Activated naive CD8-positive, alpha-beta T cell (primary cell): ENCODE measurements around the gene TBXAS1.

Source experiments
- H3K27ac Mint-ChIP-seq: one replicate; pipeline ENCODE4 v1.8.0; 2021; ENCODE audit warnings: mixed read lengths
- H3K27me3 Mint-ChIP-seq: one replicate; pipeline ENCODE4 v1.8.0; 2021; ENCODE audit warnings: mixed read lengths
- H3K36me3 Mint-ChIP-seq: one replicate; pipeline ENCODE4 v1.8.0; 2021; ENCODE audit warnings: mixed read lengths
- H3K4me1 Mint-ChIP-seq: one replicate; pipeline ENCODE4 v1.8.0; 2021; ENCODE audit warnings: low read depth, mixed read lengths
- H3K4me3 Mint-ChIP-seq: one replicate; pipeline ENCODE4 v1.8.0; 2021; ENCODE audit warnings: mild to moderate bottlenecking, mixed read lengths
- H3K9me3 Mint-ChIP-seq: one replicate; pipeline ENCODE4 v1.8.0; 2021; ENCODE audit warnings: low read depth, mixed read lengths

The TBXAS1 gene

GRCh38 chr7:139987691-139988516 is 158.8 kb downstream of the TBXAS1 start:
- Mint-ChIP-seq H3K9me3 (no peaks in the 10 kb centered on the region), H3K27ac (no peak overlapping the region), H3K4me3 (no peak overlapping the region), H3K36me3 (no peaks in the 10 kb centered on the region), H3K27me3 (no peaks in the 10 kb centered on the region), H3K4me1 (no peaks in the 10 kb centered on the region)

GRCh38 chr7:139989366-139990141 is 160.5 kb downstream of the TBXAS1 start:
- Mint-ChIP-seq H3K9me3 (no peaks in the 10 kb centered on the region), H3K36me3 (no peaks in the 10 kb centered on the region), H3K4me1 (no peaks in the 10 kb centered on the region), H3K27me3 (no peaks in the 10 kb centered on the region), H3K27ac (no peak overlapping the region), H3K4me3 (no peak overlapping the region)

- no peaks in the 10 kb centered on the region for H3K36me3 Mint-ChIP-seq
- no peak overlapping the region for H3K27ac Mint-ChIP-seq
- no peaks in the 10 kb centered on the region for H3K4me1 Mint-ChIP-seq
- H3K27me3 Mint-ChIP-seq: no peaks in the 10 kb centered on the region
- H3K4me3 Mint-ChIP-seq: no peak overlapping the region
- no peaks in the 10 kb centered on the region for H3K9me3 Mint-ChIP-seq
Measured at GRCh38 chr7:139990142-139990535, 161.1 kb downstream of the TBXAS1 start.

- Mint-ChIP-seq H3K4me1 (no peaks in the 10 kb centered on the region), H3K9me3 (no peaks in the 10 kb centered on the region), H3K27me3 (no peaks in the 10 kb centered on the region), H3K36me3 (no peaks in the 10 kb centered on the region), H3K4me3 (no peak overlapping the region), H3K27ac (no peak overlapping the region)
Measured at GRCh38 chr7:139990571-139991268, 161.7 kb downstream of the TBXAS1 start.

- no peak overlapping the region for H3K4me3 Mint-ChIP-seq
- H3K9me3 Mint-ChIP-seq: no peaks in the 10 kb centered on the region
- no peak overlapping the region for H3K27ac Mint-ChIP-seq
- no peaks in the 10 kb centered on the region for H3K36me3 Mint-ChIP-seq
- no peaks in the 10 kb centered on the region for H3K4me1 Mint-ChIP-seq
- no peaks in the 10 kb centered on the region for H3K27me3 Mint-ChIP-seq
Measured at GRCh38 chr7:139991269-139991666, 162.2 kb downstream of the TBXAS1 start.

GRCh38 chr7:139991911-139992310 is 162.8 kb downstream of the TBXAS1 start:
- no peak overlapping the region for H3K27ac Mint-ChIP-seq
- H3K36me3 Mint-ChIP-seq: no peaks in the 10 kb centered on the region
- H3K9me3 Mint-ChIP-seq: no peaks in the 10 kb centered on the region
- H3K4me1 Mint-ChIP-seq: no peaks in the 10 kb centered on the region
- H3K4me3 Mint-ChIP-seq: no peak overlapping the region
- H3K27me3 Mint-ChIP-seq: no peaks in the 10 kb centered on the region

GRCh38 chr7:139992353-139993044 is 163.4 kb downstream of the TBXAS1 start:
- no peak overlapping the region for H3K27ac Mint-ChIP-seq
- no peaks in the 10 kb centered on the region for H3K27me3 Mint-ChIP-seq
- no peak overlapping the region for H3K4me3 Mint-ChIP-seq
- H3K4me1 Mint-ChIP-seq: no peaks in the 10 kb centered on the region
- no peaks in the 10 kb centered on the region for H3K36me3 Mint-ChIP-seq
- H3K9me3 Mint-ChIP-seq: no peaks in the 10 kb centered on the region

- no peaks in the 10 kb centered on the region for H3K4me1 Mint-ChIP-seq
- H3K27ac Mint-ChIP-seq: no peak overlapping the region
- H3K27me3 Mint-ChIP-seq: no peaks in the 10 kb centered on the region
- H3K4me3 Mint-ChIP-seq: no peak overlapping the region
- no peaks in the 10 kb centered on the region for H3K36me3 Mint-ChIP-seq
- no peaks in the 10 kb centered on the region for H3K9me3 Mint-ChIP-seq
Measured at GRCh38 chr7:139993169-139993568, 164.1 kb downstream of the TBXAS1 start.

GRCh38 chr7:139993592-139993991 is 164.5 kb downstream of the TBXAS1 start:
- H3K27me3 Mint-ChIP-seq: no peaks in the 10 kb centered on the region
- no peak overlapping the region for H3K27ac Mint-ChIP-seq

GRCh38 chr7:139994356-139994755 is 165.3 kb downstream of the TBXAS1 start:
- H3K4me1 Mint-ChIP-seq: no peaks in the 10 kb centered on the region
- H3K4me3 Mint-ChIP-seq: no peak overlapping the region
- no peaks in the 10 kb centered on the region for H3K36me3 Mint-ChIP-seq
- no peak overlapping the region for H3K27ac Mint-ChIP-seq
- no peaks in the 10 kb centered on the region for H3K27me3 Mint-ChIP-seq
- H3K9me3 Mint-ChIP-seq: no peaks in the 10 kb centered on the region

More at GRCh38 chr7:139993592-139993991, 164.5 kb downstream of the TBXAS1 start:
- Mint-ChIP-seq H3K36me3 (no peaks in the 10 kb centered on the region), H3K4me1 (no peaks in the 10 kb centered on the region), H3K4me3 (no peak overlapping the region), H3K9me3 (no peaks in the 10 kb centered on the region)

- H3K4me1 Mint-ChIP-seq: no peaks in the 10 kb centered on the region
- no peak overlapping the region for H3K4me3 Mint-ChIP-seq
- H3K27me3 Mint-ChIP-seq: no peaks in the 10 kb centered on the region
- no peaks in the 10 kb centered on the region for H3K9me3 Mint-ChIP-seq
- H3K36me3 Mint-ChIP-seq: no peaks in the 10 kb centered on the region
- H3K27ac Mint-ChIP-seq: no peak overlapping the region
Measured at GRCh38 chr7:139995017-139995915, 166.2 kb downstream of the TBXAS1 start.

GRCh38 chr7:139998572-139998971 is 169.5 kb downstream of the TBXAS1 start:
- no peaks in the 10 kb centered on the region for H3K27me3 Mint-ChIP-seq
- H3K27ac Mint-ChIP-seq: no peak overlapping the region
- H3K9me3 Mint-ChIP-seq: no peaks in the 10 kb centered on the region
- no peaks in the 10 kb centered on the region for H3K36me3 Mint-ChIP-seq
- no peaks in the 10 kb centered on the region for H3K4me1 Mint-ChIP-seq
- H3K4me3 Mint-ChIP-seq: no peak overlapping the region

- H3K4me1 Mint-ChIP-seq: no peaks in the 10 kb centered on the region
- no peak overlapping the region for H3K27ac Mint-ChIP-seq
- H3K27me3 Mint-ChIP-seq: no peaks in the 10 kb centered on the region
- H3K36me3 Mint-ChIP-seq: no peaks in the 10 kb centered on the region
- H3K4me3 Mint-ChIP-seq: no peak overlapping the region
- no peaks in the 10 kb centered on the region for H3K9me3 Mint-ChIP-seq
Measured at GRCh38 chr7:139999516-139999915, 170.5 kb downstream of the TBXAS1 start.
